ENCODE results near the gene NEB. TPM values are rescaled to one million over a fixed set of nuclear protein-coding genes. Genes with fewer than 3 reads are reported as not detected.

NEB gene
- total RNA-seq, 4 donors from 2014 or later: 1.6 to 16.4 (median 4.4) TPM

- Histone ChIP-seq H3K27me3 (no peaks in the 10 kb centered on the region), H3K4me1 (no peaks in the 10 kb centered on the region), H3K36me3 (peaks cover 47 to 48% of the 10 kb centered on the region in 2 donors), H3K4me3 (replicated peaks in 1 of 3) (no peak overlapping the region), H3K27ac (no peak overlapping the region), H3K9me3 (no peaks in the 10 kb centered on the region)
- intact Hi-C loops (cut with DNase I): no loop called here
- 94 to 95% methylated on average over 4 of the region's 4 CpGs for WGBS, 2 donors
- no peak for DNase-seq
- TF ChIP-seq POLR2A (IDR thresholded peaks at IDR 0.05) (no peak), CTCF (IDR thresholded peaks at IDR 0.05) (no peak)
These were observed 295.8 kb downstream of the NEB start for GRCh38 chr2:151438506-151438905.

- peak in 5 of 6 experiments; percentile 22 to 74 (median 50) for TF ChIP-seq CTCF (IDR thresholded peaks at IDR 0.05)
- TF ChIP-seq POLR2A (IDR thresholded peaks at IDR 0.05): no peak
- Histone ChIP-seq H3K4me3 (replicated peaks in 1 of 3) (no peak overlapping the region), H3K4me1 (no peaks in the 10 kb centered on the region), H3K9me3 (no peaks in the 10 kb centered on the region), H3K36me3 (peaks cover 49 to 50% of the 10 kb centered on the region in 2 donors), H3K27ac (no peak overlapping the region), H3K27me3 (no peaks in the 10 kb centered on the region)
- intact Hi-C loops (cut with DNase I): no loop called here
- 69 to 72% methylated on average over 3 of the region's 3 CpGs for WGBS, 2 donors
- no peak for DNase-seq
These were observed 296.6 kb downstream of the NEB start for GRCh38 chr2:151437630-151438029.

Other genes with a start within 250 kb of the NEB start
- gene ARL5A, start 93.9 kb upstream of the NEB start, total RNA-seq: 10 to 100 TPM; 64.4 to 79.4 (median 71.0) TPM